IMR-90 (cell line): Measurements from ENCODE around the gene MAPK13. TPM values are rescaled to one million over a fixed set of nuclear protein-coding genes. Genes with fewer than 3 reads are reported as not detected.

Experiments used
- ATAC-seq: fragments of 200-7000 bp; cut with Tn5 transposase; 2 replicates; pipeline ENCODE4 v1.9.1; 2020; ENCODE audit warnings: low read depth, mild to moderate bottlenecking, moderate library complexity
- BruUV-seq: library from RNA; stranded (reverse); fragments of 400-500 nt; replicated peaks from 2 replicates; lab custom pipeline; 2021; lab: Mats Ljungman, UMichigan
- CTCF ChIA-PET: fragments of 300-600 bp; formaldehyde crosslinking; extraction: SDS; loops from one replicate; lab custom pipeline; 2021; ENCODE audit warnings: antibody characterized with exemption; lab: Yijun Ruan, JAX
- POLR2A ChIA-PET: fragments of 300-600 bp; sonication (Branson Sonifier 250); formaldehyde crosslinking; loops from one replicate; lab custom pipeline; 2022; ENCODE audit warnings: antibody characterized with exemption; ENCODE audit not compliant: unreplicated experiment; lab: Charles Lee
- DNase-seq: peaks from one replicate; pipeline ENCODE4 v3.0.0; 2013
- H2AFZ ChIP-seq: replicated peaks from 2 replicates; pipeline ENCODE3; 2013; ENCODE audit warnings: low read length, mild to moderate bottlenecking; ENCODE audit not compliant: poor library complexity
- H2AK5ac ChIP-seq: 2 replicates; pipeline ENCODE4 v1.6.1; 2013; ENCODE audit warnings: low read depth, low read length, inconsistent platforms
- H2AK9ac ChIP-seq: replicated peaks from 2 replicates; pipeline ENCODE3; 2013; ENCODE audit warnings: mild to moderate bottlenecking, low read depth, low read length, moderate library complexity; ENCODE audit not compliant: poor library complexity
- H2BK120ac ChIP-seq: 2 replicates; pipeline ENCODE4 v1.6.1; 2013; ENCODE audit warnings: low read depth, low read length, inconsistent platforms
- H2BK15ac ChIP-seq: 3 replicates; pipeline ENCODE4 v1.6.1; 2013; ENCODE audit warnings: low read depth, low read length, inconsistent platforms
- H2BK20ac ChIP-seq: 2 replicates; pipeline ENCODE4 v1.6.1; 2013; ENCODE audit warnings: low read depth, mild to moderate bottlenecking, inconsistent platforms, low read length, moderate library complexity
- H2BK5ac ChIP-seq: 2 replicates; pipeline ENCODE4 v1.6.1; 2013; ENCODE audit warnings: mild to moderate bottlenecking, low read depth, low read length, inconsistent platforms; ENCODE audit not compliant: poor library complexity, severe bottlenecking
- H3K14ac ChIP-seq: replicated peaks from 2 replicates; pipeline ENCODE4 v1.6.1; 2013; ENCODE audit warnings: low read depth, low read length, inconsistent platforms
- H3K18ac ChIP-seq: 2 replicates; pipeline ENCODE4 v1.6.1; 2013; ENCODE audit warnings: low read depth, low read length, control low read depth
- H3K23ac ChIP-seq: 2 replicates; pipeline ENCODE4 v1.6.1; 2013; ENCODE audit warnings: low read depth, low read length, inconsistent platforms
- H3K27ac ChIP-seq: 2 replicates; pipeline ENCODE4 v1.5.1; 2013; ENCODE audit warnings: mild to moderate bottlenecking, control low read depth, low read length; ENCODE audit not compliant: insufficient read depth
- H3K27me3 ChIP-seq: 2 replicates; pipeline ENCODE4 v1.6.1; 2013; ENCODE audit warnings: low read length; ENCODE audit not compliant: control insufficient read depth, insufficient read depth
- H3K36me3 ChIP-seq: 2 replicates; pipeline ENCODE4 v1.6.1; 2013; ENCODE audit warnings: low read length, mixed read lengths; ENCODE audit not compliant: control insufficient read depth, insufficient read depth
- H3K4ac ChIP-seq: 2 replicates; pipeline ENCODE4 v1.6.1; 2013; ENCODE audit warnings: low read depth, low read length, inconsistent platforms
- H3K4me1 ChIP-seq: 2 replicates; pipeline ENCODE4 v1.6.1; 2013; ENCODE audit warnings: low read length, mixed read lengths; ENCODE audit not compliant: control insufficient read depth, insufficient read depth
- H3K4me2 ChIP-seq: 2 replicates; pipeline ENCODE4 v1.6.1; 2013; ENCODE audit warnings: low read depth, mild to moderate bottlenecking, control low read depth, low read length, moderate library complexity
- H3K4me3 ChIP-seq: 2 replicates; pipeline ENCODE4 v1.5.1; 2013; ENCODE audit warnings: low read depth, mild to moderate bottlenecking, control low read depth, low read length, moderate library complexity; ENCODE audit not compliant: insufficient read depth
- H3K56ac ChIP-seq: 2 replicates; pipeline ENCODE4 v1.6.1; 2013; ENCODE audit warnings: low read length, inconsistent platforms; ENCODE audit not compliant: insufficient read depth; ENCODE audit errors: extremely low read depth
- H3K79me1 ChIP-seq, 2 experiments: 2 replicates each; pipeline ENCODE4 v1.6.1; 2013; ENCODE audit warnings: low read length in 2 of 2, inconsistent platforms in 1 of 2, low read depth in 1 of 2
- H3K9ac ChIP-seq: 2 replicates; pipeline ENCODE4 v1.6.1; 2013; ENCODE audit warnings: low read depth, low read length, control low read depth
- H3K9me1 ChIP-seq: 2 replicates; pipeline ENCODE4 v1.6.1; 2013; ENCODE audit warnings: low read length, inconsistent platforms; ENCODE audit not compliant: insufficient read depth
- H3K9me3 ChIP-seq: 2 replicates; pipeline ENCODE4 v1.6.1; 2013; ENCODE audit warnings: low read length; ENCODE audit not compliant: control insufficient read depth, insufficient read depth
- H4K20me1 ChIP-seq: 2 replicates; pipeline ENCODE4 v1.6.1; 2013; ENCODE audit warnings: low read length, inconsistent platforms; ENCODE audit not compliant: insufficient read depth
- H4K5ac ChIP-seq: 2 replicates; pipeline ENCODE4 v1.6.1; 2013; ENCODE audit warnings: mild to moderate bottlenecking, low read depth, low read length, control low read depth
- H4K8ac ChIP-seq, 2 experiments: 2 replicates each; pipeline ENCODE4 v1.6.1; 2013; ENCODE audit warnings: low read depth in 2 of 2, low read length in 2 of 2, control low read depth in 1 of 2, inconsistent platforms in 1 of 2
- H4K91ac ChIP-seq: 2 replicates; pipeline ENCODE4 v1.6.1; 2013; ENCODE audit warnings: low read depth, low read length, inconsistent platforms; ENCODE audit not compliant: insufficient read depth
- CEBPB ChIP-seq: IDR thresholded peaks from 2 replicates; pipeline ENCODE4 v1.6.1; 2012; ENCODE audit warnings: low read depth, low read length, improper control_type of control experiment
- FOS ChIP-seq: fragments of 150-350 bp; IDR thresholded peaks from 2 replicates; pipeline ENCODE4 v1.6.1; 2016; ENCODE audit warnings: low read depth, low read length
- MXI1 ChIP-seq: IDR thresholded peaks from 2 replicates; pipeline ENCODE4 v1.6.1; 2012; ENCODE audit warnings: low read depth, mild to moderate bottlenecking, low read length, moderate library complexity, borderline replicate concordance
- RCOR1 ChIP-seq: IDR thresholded peaks from 2 replicates; pipeline ENCODE4 v1.6.1; 2012; ENCODE audit warnings: mild to moderate bottlenecking, low read length, improper control_type of control experiment; ENCODE audit not compliant: insufficient replicate concordance
- SMC3 ChIP-seq: fragments of 150-350 bp; IDR thresholded peaks from 2 replicates; pipeline ENCODE4 v1.6.1; 2016; ENCODE audit warnings: low read depth, mild to moderate bottlenecking, antibody characterized with exemption, low read length, moderate library complexity
- dilution Hi-C: fragments of 300-500 bp; cut with HindIII; formaldehyde crosslinking; loops from one replicate; pipeline ENCODE4 v1.14.3; 2018; ENCODE audit warnings: low sequenced_read_pairs; ENCODE audit not compliant: unreplicated experiment
- in situ Hi-C: fragments of 300-500 bp; cut with MboI; formaldehyde crosslinking; loops from 3 replicates; pipeline ENCODE4 v1.14.3; 2019; ENCODE audit warnings: low sequenced_read_pairs, inconsistent platforms, mixed read lengths
- intact Hi-C: fragments of 100-400 bp; cut with micrococcal nuclease; formaldehyde crosslinking; loops from 2 replicates; pipeline ENCODE4 v1.10.0; 2022
- polyA plus RNA-seq, 3 experiments: library from polyadenylated mRNA; depleted of rRNA; stranded (reverse); fragments of >200 nt; gene quantifications; 2 replicates each; pipeline ENCODE4 v1.2.3, GENCODE V29; 2012; ENCODE audit warnings: low replicate concordance in 1 of 3
- total RNA-seq: library from RNA; depleted of rRNA; stranded (reverse); fragments of >200 nt; gene quantifications from 2 replicates; pipeline ENCODE4 v1.2.3, GENCODE V29; 2012
- TF ChIP-seq, protein P1 (sequence below): fragments of 150-350 bp; IDR thresholded peaks from 2 replicates; pipeline ENCODE4 v1.6.1; 2017; ENCODE audit warnings: mild to moderate bottlenecking, antibody characterized with exemption, low read length, low read depth

Gene MAPK13
- total and polyA plus RNA-seq, 2 of the 4 experiments (the other 2 are of a cell fraction) = 2.0 to 2.9 TPM

DNA sequence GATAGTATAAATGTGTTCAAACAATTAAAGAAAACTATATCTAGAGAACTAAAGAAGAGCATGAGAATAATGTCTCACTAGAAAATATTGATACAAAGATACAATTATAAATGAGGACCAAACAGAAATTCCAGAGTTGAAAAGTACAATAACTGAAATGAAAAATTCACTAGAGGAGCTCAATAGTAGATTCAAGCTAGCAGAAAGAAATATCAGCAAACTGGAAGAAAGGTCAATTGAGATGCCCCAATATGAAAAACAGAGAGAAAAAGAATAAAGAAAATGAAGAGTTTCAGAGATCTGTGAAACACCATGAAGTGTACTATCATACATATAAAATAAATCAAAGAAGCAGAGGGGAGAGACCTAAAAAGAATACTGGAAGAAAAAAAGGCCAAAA lies 48.2 kb downstream of the MAPK13 start:
- H3K9me3 ChIP-seq = peaks cover 9% of the 10 kb centered on the region
- no peak overlapping the region for H2BK5ac ChIP-seq
- in situ Hi-C loops (no loop called here), intact Hi-C loops (no loop called here), dilution Hi-C loops (no loop called here)
- H4K5ac ChIP-seq = no peak overlapping the region
- no peak overlapping the region for H3K14ac ChIP-seq
- H2BK20ac ChIP-seq = no peak overlapping the region
- no peaks in the 10 kb centered on the region for H3K9me1 ChIP-seq
- no peaks in the 10 kb centered on the region for H4K20me1 ChIP-seq
- H2AFZ ChIP-seq = no peak overlapping the region
- no peak overlapping the region for H2AK9ac ChIP-seq
- no peak overlapping the region for H3K23ac ChIP-seq
- POLR2A ChIA-PET = no interaction called here
- H3K27ac ChIP-seq = no peak overlapping the region
- ATAC-seq = no peak
- H3K79me1 ChIP-seq = no peaks in the 10 kb centered on the region
- no peak overlapping the region for H3K18ac ChIP-seq
- no peak overlapping the region for H4K91ac ChIP-seq
- no peak overlapping the region for H3K56ac ChIP-seq
- H3K4me2 ChIP-seq = no peak overlapping the region
- no peak overlapping the region for H2BK120ac ChIP-seq
- no peak overlapping the region for H2BK15ac ChIP-seq
- CTCF ChIA-PET = no interaction called here
- H3K36me3 ChIP-seq = no peaks in the 10 kb centered on the region
- no peak overlapping the region for H3K4me3 ChIP-seq
- BruUV-seq = no TSS peak
- no peak overlapping the region for H2AK5ac ChIP-seq
- no peaks in the 10 kb centered on the region for H3K4me1 ChIP-seq
- no peak for DNase-seq
- TF ChIP-seq, protein P1, sequence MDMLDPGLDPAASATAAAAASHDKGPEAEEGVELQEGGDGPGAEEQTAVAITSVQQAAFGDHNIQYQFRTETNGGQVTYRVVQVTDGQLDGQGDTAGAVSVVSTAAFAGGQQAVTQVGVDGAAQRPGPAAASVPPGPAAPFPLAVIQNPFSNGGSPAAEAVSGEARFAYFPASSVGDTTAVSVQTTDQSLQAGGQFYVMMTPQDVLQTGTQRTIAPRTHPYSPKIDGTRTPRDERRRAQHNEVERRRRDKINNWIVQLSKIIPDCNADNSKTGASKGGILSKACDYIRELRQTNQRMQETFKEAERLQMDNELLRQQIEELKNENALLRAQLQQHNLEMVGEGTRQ = no peak
- TF ChIP-seq CEBPB (no peak), MXI1 (no peak), RCOR1 (no peak), SMC3 (no peak), FOS (no peak)
- H3K4ac ChIP-seq = no peak overlapping the region
- no peak overlapping the region for H4K8ac ChIP-seq
- H3K9ac ChIP-seq = no peak overlapping the region
- peaks cover 3% of the 10 kb centered on the region for H3K27me3 ChIP-seq
